ENCODE results near the gene RAP1GAP2.

DNA sequence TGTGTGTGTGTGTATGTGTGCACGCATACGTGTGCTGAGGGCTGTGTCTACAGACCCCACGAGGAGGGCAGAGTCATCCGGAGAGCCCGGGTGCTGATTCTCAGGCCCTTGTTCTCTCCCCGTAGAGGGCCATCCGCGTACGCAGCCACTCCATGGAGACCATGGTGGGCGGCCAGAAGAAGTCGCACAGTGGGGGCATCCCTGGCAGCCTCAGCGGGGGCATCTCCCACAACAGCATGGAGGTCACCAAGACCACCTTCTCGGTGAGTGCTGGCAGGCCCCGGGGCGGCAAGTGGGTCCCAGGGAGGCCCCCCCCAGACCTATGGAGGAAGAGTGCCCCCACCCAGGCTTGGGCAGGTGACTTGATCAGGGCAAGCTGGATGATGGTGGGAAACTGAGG is 221.7 kb downstream of the RAP1GAP2 start:
- TF ChIP-seq EZH2 (IDR thresholded peaks at IDR 0.05; ENCODE audit: insufficient read depth, poor library complexity, severe bottlenecking) (no peak), EZH2phosphoT487 (IDR thresholded peaks at IDR 0.05; ENCODE audit: insufficient read depth, low read depth) (no peak)
